ENCODE measurements around the gene DACH1.
A peak's percentile ranks its signal among the peaks of the same experiment; 100 is the strongest.
"Not testable (repeated sequence)": the region's sequence is repeated elsewhere in the genome, so short reads cannot be mapped to it uniquely, and the experiment has no call there.

DACH1 gene

GRCh38 chr13:71867131-71867814 is at the start of gene DACH1:
TSS of gene DACH1 (minus strand) at chr13:71867204.
- DNase-seq = peak; percentile 7

GRCh38 chr13:71913717-71914116 is 46.7 kb upstream of the DACH1 start:
- DNase-seq = no peak

GRCh38 chr13:71912524-71912923 is 45.5 kb upstream of the DACH1 start:
- no peak for DNase-seq

GRCh38 chr13:71906448-71906847 is 39.4 kb upstream of the DACH1 start:
- no peak for DNase-seq

- DNase-seq = no peak
Measured at GRCh38 chr13:71902676-71903075, 35.7 kb upstream of the DACH1 start.

- not testable (repeated sequence) for DNase-seq
Measured at GRCh38 chr13:71893506-71893905, 26.5 kb upstream of the DACH1 start.

- DNase-seq = no peak
Measured at GRCh38 chr13:71886880-71887279, 19.9 kb upstream of the DACH1 start.

- DNase-seq = no peak
Measured at GRCh38 chr13:71882120-71882519, 15.1 kb upstream of the DACH1 start.

GRCh38 chr13:71880753-71881541 is 13.9 kb upstream of the DACH1 start:
- no peak for DNase-seq

GRCh38 chr13:71879808-71880344 is 12.9 kb upstream of the DACH1 start:
- DNase-seq = no peak

GRCh38 chr13:71879129-71879535 is 12.1 kb upstream of the DACH1 start:
- DNase-seq = peak; percentile 41

GRCh38 chr13:71877256-71877653 is 10.3 kb upstream of the DACH1 start:
- DNase-seq = no peak

GRCh38 chr13:71876648-71877255 is 9.7 kb upstream of the DACH1 start:
- no peak for DNase-seq

GRCh38 chr13:71875823-71876222 is 8.8 kb upstream of the DACH1 start:
- no peak for DNase-seq

- DNase-seq = no peak
Measured at GRCh38 chr13:71874458-71874857, 7.5 kb upstream of the DACH1 start.

GRCh38 chr13:71873418-71874247 is 6.6 kb upstream of the DACH1 start:
- DNase-seq = no peak

- DNase-seq = no peak
Measured at GRCh38 chr13:71871844-71872243, 4.8 kb upstream of the DACH1 start.

- DNase-seq = no peak
Measured at GRCh38 chr13:71871176-71871754, 4.3 kb upstream of the DACH1 start.

- no peak for DNase-seq
Measured at GRCh38 chr13:71870100-71870499, 3.1 kb upstream of the DACH1 start.

- no peak for DNase-seq
Measured at GRCh38 chr13:71869274-71869673, 2.3 kb upstream of the DACH1 start.

- peak; percentile 4 for DNase-seq
Measured at GRCh38 chr13:71866335-71867130, 471 bp downstream of the DACH1 start.
